GM18526 (cell line): ENCODE measurements around the gene ZNF320.

ENCODE experiments used
- POLR2A ChIP-seq: IDR thresholded peaks from 3 replicates; pipeline ENCODE4 v1.6.1; 2011; ENCODE audit not compliant: insufficient read length; ENCODE audit errors: extremely low read depth

Gene ZNF320

GRCh38 chr19:52897138-52897935 is at the start of gene ZNF320:
Gene ZNF320, minus strand, starts transcription at chr19:52897635. Its CDS starts 7,380 bp downstream, at chr19:52890255.
- peak; percentile 77 for TF ChIP-seq POLR2A

GRCh38 chr19:52946322-52947310 is 49.2 kb upstream of the ZNF320 start:
- no peak for TF ChIP-seq POLR2A

DNA sequence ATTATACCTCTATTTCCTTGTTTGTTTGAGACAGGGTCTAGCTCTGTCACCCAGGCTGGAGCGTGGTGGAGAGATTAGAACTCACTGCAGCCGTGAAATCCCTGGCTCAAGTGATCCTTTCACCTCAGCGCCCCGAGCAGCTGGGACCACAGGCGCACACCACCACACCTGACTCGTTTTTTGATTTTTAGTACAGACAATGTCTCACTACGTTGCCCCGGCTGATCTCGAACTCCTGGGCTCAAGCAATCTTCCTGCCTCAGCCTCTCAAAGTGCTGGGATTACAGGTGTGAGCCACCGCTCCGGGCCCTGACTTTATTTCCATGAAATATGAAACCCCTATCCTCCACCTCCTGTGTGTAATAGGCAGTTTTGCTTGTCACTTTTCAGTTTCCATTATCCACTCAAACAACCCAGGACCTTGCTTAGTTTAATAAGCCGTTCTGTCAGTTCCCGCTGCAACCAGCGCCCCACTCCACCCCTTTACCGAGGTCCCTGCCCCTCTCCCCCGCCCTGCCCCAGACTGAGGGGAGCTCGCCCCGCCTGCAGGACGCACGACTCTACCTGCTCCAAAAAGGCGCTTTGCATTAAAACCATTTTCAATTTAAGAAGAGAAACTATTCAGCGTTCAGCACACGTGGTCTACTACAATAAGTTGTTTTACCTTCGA is 48.4 kb upstream of the ZNF320 start:
- TF ChIP-seq POLR2A, result no peak

GRCh38 chr19:52943884-52944643 is 46.6 kb upstream of the ZNF320 start:
- TF ChIP-seq POLR2A, result no peak

DNA sequence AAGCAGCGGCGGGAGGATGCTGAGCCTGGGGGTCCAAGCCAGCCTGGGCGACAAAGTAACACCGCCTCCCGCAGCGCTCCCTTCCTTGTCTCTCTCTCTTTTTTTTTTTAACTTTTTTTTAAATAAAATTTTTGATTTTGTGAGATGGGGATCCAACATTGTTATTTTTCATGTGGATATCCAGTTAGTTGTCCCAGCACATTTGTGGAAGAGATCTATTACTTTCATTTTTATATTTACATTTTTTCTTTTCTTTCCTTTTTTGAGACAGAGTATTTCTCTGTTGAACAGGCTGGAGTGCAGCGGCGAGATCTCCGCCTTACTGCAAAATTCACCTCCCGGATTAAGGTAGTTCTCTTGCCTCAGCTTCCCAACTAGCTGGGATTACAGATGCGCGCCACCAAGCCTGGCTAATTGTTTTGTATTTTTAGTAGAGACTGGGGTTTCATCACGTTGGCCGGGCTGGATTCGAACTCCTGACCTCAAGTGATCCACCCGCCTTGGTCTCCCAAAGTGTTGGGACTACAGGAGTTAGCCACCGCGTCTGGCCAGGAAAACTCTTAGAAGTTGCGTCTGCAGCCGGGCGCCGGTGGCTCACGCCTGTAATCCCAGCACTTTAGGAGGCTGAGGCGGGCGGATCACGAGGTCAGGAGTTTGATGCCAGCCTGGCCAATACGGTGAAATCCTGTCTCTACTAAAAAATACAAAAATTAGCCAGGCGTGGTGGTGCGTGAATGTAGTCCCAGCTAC is 45.9 kb upstream of the ZNF320 start:
- no peak for TF ChIP-seq POLR2A

- TF ChIP-seq POLR2A, result peak; percentile 85
These were observed 45.1 kb upstream of the ZNF320 start for GRCh38 chr19:52942386-52943133.

- no peak for TF ChIP-seq POLR2A
These were observed 44.5 kb upstream of the ZNF320 start for GRCh38 chr19:52941941-52942385.

DNA sequence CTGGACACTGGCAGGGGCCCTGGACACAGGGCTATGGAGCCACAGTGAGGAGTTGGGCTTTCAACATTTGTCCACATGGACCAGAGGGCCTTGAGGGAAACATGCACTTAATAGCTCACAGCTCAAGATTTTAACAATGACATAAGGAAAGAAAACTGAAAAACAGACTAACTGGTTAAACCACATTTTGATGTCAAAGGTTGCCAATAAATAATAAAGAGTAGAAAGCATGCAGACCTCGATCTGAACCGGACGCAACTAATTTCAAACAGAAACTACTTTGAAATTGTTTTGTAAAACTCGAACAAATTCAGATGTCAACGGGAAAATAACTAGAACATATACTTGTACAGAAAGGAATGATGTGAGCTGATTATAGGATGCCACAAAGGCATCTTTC is 41.3 kb upstream of the ZNF320 start:
- TF ChIP-seq POLR2A, result no peak

GRCh38 chr19:52936954-52937325 is 39.5 kb upstream of the ZNF320 start:
- no peak for TF ChIP-seq POLR2A

GRCh38 chr19:52936151-52936953 is 38.9 kb upstream of the ZNF320 start:
- TF ChIP-seq POLR2A, result no peak

DNA sequence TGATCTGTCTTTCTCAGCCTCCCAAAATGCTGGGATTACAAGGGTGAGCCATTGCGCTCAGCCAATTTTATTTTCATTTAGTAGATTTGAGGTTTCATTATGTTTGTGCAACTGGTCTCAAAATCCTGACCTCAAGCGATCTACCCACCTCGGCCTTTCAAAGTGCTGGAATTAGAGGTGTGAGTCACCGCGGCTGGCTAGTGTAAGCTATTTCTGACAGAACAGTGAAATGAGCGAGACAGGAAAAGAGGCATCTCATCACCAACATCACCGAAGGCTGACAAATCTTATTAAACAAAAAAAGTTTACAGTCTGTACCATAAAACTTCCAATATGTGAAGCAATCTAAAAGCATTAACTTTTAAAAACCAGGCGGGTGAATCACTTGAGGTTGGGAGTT is 38.0 kb upstream of the ZNF320 start:
- no peak for TF ChIP-seq POLR2A

- TF ChIP-seq POLR2A, result no peak
These were observed 26.6 kb upstream of the ZNF320 start for GRCh38 chr19:52923778-52924593.
